ENCODE data around the gene ZNF32. TPM values are rescaled to one million over a fixed set of nuclear protein-coding genes. Genes with fewer than 3 reads are reported as not detected.
"Not testable (repeated sequence)": the region's sequence is repeated elsewhere in the genome, so short reads cannot be mapped to it uniquely, and the experiment has no call there.

Gene ZNF32
- total RNA-seq, 1 experiment from 2014 or later = 37.6 TPM

DNA sequence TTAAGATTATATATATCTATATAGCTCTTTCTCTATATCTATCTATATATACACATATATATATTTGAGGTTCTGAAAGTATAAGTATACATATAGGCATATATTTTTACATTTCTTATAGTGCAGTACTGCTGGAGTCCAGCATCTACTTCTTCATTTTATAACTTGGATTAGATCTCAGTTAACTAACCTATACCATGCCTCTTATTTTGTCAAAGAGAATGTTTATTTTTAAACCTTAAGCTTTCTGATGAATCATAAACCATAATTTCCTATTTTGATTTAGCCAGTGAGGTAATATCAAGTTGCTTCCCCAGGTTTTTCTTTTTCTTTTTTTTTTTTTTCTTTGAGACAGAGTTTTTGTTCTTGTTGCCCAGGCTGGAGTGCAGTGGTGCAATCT is 8.1 kb downstream of the ZNF32 start:
- TF ChIP-seq EZH2 (IDR thresholded peaks at IDR 0.05; ENCODE audit: borderline replicate concordance, low read depth, low read length, poor library complexity, severe bottlenecking) = no peak
- TF ChIP-seq, protein P1, sequence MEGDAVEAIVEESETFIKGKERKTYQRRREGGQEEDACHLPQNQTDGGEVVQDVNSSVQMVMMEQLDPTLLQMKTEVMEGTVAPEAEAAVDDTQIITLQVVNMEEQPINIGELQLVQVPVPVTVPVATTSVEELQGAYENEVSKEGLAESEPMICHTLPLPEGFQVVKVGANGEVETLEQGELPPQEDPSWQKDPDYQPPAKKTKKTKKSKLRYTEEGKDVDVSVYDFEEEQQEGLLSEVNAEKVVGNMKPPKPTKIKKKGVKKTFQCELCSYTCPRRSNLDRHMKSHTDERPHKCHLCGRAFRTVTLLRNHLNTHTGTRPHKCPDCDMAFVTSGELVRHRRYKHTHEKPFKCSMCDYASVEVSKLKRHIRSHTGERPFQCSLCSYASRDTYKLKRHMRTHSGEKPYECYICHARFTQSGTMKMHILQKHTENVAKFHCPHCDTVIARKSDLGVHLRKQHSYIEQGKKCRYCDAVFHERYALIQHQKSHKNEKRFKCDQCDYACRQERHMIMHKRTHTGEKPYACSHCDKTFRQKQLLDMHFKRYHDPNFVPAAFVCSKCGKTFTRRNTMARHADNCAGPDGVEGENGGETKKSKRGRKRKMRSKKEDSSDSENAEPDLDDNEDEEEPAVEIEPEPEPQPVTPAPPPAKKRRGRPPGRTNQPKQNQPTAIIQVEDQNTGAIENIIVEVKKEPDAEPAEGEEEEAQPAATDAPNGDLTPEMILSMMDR (conservative IDR thresholded peaks at IDR 0.05; ENCODE audit: low read depth, low read length) = no peak
- no peaks in the 10 kb centered on the region for H3K27me3 ChIP-seq (replicated peaks; ENCODE audit: insufficient read depth, low read depth, low read length, poor library complexity)
- POLR2A ChIA-PET (ENCODE audit: low non-redundant PET) = no interaction called here
- peaks cover 39% of the 10 kb centered on the region for H3K36me3 ChIP-seq (ENCODE audit: insufficient read depth, low read length, poor library complexity, severe bottlenecking)
- intact Hi-C loops (cut with micrococcal nuclease; ENCODE audit: unreplicated experiment) = no loop called here
- no peaks in the 10 kb centered on the region for H3K4me1 ChIP-seq (ENCODE audit: insufficient read depth, low read length, poor library complexity, severe bottlenecking)
- BruUV-seq (replicated peaks) = no TSS peak
- H3K4me3 ChIP-seq (ENCODE audit: low read depth, low read length, poor library complexity, severe bottlenecking) = no peak overlapping the region
- no peak overlapping the region for H3K27ac ChIP-seq (ENCODE audit: low read depth, low read length, poor library complexity, severe bottlenecking)
- H3K9me3 ChIP-seq (ENCODE audit: low read depth, low read length, poor library complexity, severe bottlenecking) = peaks cover 45% of the 10 kb centered on the region
- DNase-seq (ENCODE audit: low spot score) = no peak
- CTCF ChIA-PET = no interaction called here

DNA sequence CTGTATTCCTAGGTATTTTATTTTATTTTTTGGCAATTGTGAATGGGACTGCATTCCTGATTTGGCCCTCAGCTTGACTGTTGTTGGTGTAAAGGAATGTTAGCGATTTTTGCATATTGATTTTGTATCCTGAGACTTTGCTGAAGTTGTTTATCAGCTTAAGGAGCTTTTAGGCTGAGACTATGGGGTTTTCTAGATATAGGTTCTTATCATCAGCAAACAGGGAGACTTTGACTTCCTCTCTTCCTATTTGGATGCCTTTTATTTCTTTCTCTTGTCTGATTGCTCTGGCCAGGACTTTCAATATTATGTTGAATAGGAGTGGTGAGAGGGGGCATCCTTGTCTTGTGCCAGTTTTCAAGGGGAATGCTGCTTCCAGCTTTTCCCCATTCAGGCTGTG is 12.9 kb downstream of the ZNF32 start:
- intact Hi-C loops (cut with micrococcal nuclease; ENCODE audit: unreplicated experiment); CTCF ChIA-PET; H3K9me3 ChIP-seq (ENCODE audit: low read depth, low read length, poor library complexity, severe bottlenecking); BruUV-seq (replicated peaks); H3K27me3 ChIP-seq (replicated peaks; ENCODE audit: insufficient read depth, low read depth, low read length, poor library complexity); DNase-seq (ENCODE audit: low spot score); H3K27ac ChIP-seq (ENCODE audit: low read depth, low read length, poor library complexity, severe bottlenecking); H3K4me1 ChIP-seq (ENCODE audit: insufficient read depth, low read length, poor library complexity, severe bottlenecking); POLR2A ChIA-PET (ENCODE audit: low non-redundant PET); H3K4me3 ChIP-seq (ENCODE audit: low read depth, low read length, poor library complexity, severe bottlenecking); H3K36me3 ChIP-seq (ENCODE audit: insufficient read depth, low read length, poor library complexity, severe bottlenecking): not testable (repeated sequence)

DNA sequence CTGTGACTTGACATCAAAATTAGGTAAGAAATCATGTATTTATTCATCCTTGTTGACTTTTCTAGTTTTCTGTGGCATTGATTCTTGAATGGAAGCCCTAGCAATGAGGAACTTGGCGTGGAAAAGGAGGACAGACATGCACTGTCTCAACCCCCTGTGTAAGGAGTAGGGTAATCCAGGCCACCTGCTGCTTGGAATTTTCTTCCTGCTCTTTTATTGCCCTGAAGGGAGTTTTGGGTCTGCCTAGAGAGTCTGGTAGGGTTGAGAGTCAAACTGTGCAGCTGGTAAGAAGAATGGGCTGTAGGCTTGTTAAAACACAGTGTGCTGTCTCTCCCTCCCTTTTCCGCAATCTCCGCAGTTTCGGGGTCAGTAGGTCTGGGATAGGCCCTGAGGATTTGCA is 19.7 kb downstream of the ZNF32 start:
- no peaks in the 10 kb centered on the region for H3K27me3 ChIP-seq (replicated peaks; ENCODE audit: insufficient read depth, low read depth, low read length, poor library complexity)
- BruUV-seq (replicated peaks) = no TSS peak
- CTCF ChIA-PET = no interaction called here
- no peaks in the 10 kb centered on the region for H3K4me1 ChIP-seq (ENCODE audit: insufficient read depth, low read length, poor library complexity, severe bottlenecking)
- no peak for DNase-seq (ENCODE audit: low spot score)
- H3K4me3 ChIP-seq (ENCODE audit: low read depth, low read length, poor library complexity, severe bottlenecking) = no peak overlapping the region
- H3K27ac ChIP-seq (ENCODE audit: low read depth, low read length, poor library complexity, severe bottlenecking) = no peak overlapping the region
- no peak for TF ChIP-seq EZH2 (IDR thresholded peaks at IDR 0.05; ENCODE audit: borderline replicate concordance, low read depth, low read length, poor library complexity, severe bottlenecking)
- TF ChIP-seq, protein P1 (conservative IDR thresholded peaks at IDR 0.05; ENCODE audit: low read depth, low read length) = no peak
- H3K36me3 ChIP-seq (ENCODE audit: insufficient read depth, low read length, poor library complexity, severe bottlenecking) = no peaks in the 10 kb centered on the region
- intact Hi-C loops (cut with micrococcal nuclease; ENCODE audit: unreplicated experiment) = no loop called here
- POLR2A ChIA-PET (ENCODE audit: low non-redundant PET) = no interaction called here
- H3K9me3 ChIP-seq (ENCODE audit: low read depth, low read length, poor library complexity, severe bottlenecking) = no peaks in the 10 kb centered on the region

DNA sequence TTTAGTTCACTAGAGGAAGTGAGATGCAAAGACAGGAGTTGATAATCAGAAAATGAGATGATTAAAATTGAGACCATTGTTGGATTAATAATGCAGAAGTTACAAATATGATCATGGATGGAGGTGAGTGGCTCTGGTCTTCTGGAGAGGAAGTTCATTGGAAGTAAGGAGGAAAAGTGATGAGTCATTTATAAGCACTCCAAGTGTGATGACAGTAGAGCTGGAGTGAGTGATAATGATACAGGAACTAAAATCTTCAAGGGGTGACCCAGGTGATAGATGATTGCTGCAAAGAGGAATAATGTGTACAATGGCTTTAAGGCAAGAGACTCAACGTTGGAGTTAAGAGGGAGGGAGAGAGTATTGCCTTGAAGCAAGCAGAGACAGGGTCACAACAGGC is 20.7 kb downstream of the ZNF32 start:
- no TSS peak for BruUV-seq (replicated peaks)
- no peaks in the 10 kb centered on the region for H3K9me3 ChIP-seq (ENCODE audit: low read depth, low read length, poor library complexity, severe bottlenecking)
- no peak for DNase-seq (ENCODE audit: low spot score)
- H3K4me1 ChIP-seq (ENCODE audit: insufficient read depth, low read length, poor library complexity, severe bottlenecking) = no peaks in the 10 kb centered on the region
- no peak overlapping the region for H3K27ac ChIP-seq (ENCODE audit: low read depth, low read length, poor library complexity, severe bottlenecking)
- no peak for TF ChIP-seq EZH2 (IDR thresholded peaks at IDR 0.05; ENCODE audit: borderline replicate concordance, low read depth, low read length, poor library complexity, severe bottlenecking)
- TF ChIP-seq, protein P1 (conservative IDR thresholded peaks at IDR 0.05; ENCODE audit: low read depth, low read length) = no peak
- H3K27me3 ChIP-seq (replicated peaks; ENCODE audit: insufficient read depth, low read depth, low read length, poor library complexity) = no peaks in the 10 kb centered on the region
- CTCF ChIA-PET = no interaction called here
- no peaks in the 10 kb centered on the region for H3K36me3 ChIP-seq (ENCODE audit: insufficient read depth, low read length, poor library complexity, severe bottlenecking)
- POLR2A ChIA-PET (ENCODE audit: low non-redundant PET) = no interaction called here
- intact Hi-C loops (cut with micrococcal nuclease; ENCODE audit: unreplicated experiment) = no loop called here
- H3K4me3 ChIP-seq (ENCODE audit: low read depth, low read length, poor library complexity, severe bottlenecking) = no peak overlapping the region

All from A673 (cell line).